Activated T-helper 1 cell treated with Interleukin-2 at 50 U/mL for 16 hours (primary cell): ENCODE results near the gene ARL13A.
"Not testable (repeated sequence)": the region's sequence is repeated elsewhere in the genome, so short reads cannot be mapped to it uniquely, and the experiment has no call there.

Experiments
- DNase-seq: peaks from one replicate; pipeline ENCODE4 v3.0.0-alpha.2; 2020; ENCODE audit warnings: low read depth

ARL13A gene

DNA sequence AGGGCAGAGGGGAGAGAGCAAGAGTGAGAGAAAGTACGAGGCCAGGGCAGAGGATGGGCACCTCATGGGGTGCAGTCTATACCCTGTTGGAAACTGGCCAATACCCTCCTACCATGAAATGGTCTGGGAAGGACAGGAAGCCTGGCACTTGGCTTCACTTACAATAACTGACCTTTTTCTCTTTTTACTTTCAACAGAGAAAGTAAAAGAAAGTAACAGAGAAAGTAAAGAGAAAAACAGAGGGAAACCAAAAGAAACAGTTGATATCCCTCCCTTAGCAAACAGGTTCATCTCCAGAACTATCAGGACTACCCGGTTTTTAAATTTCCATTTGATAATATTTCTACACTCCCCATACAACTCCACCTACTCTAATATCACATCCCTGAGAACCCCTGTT lies 20.6 kb downstream of the ARL13A start:
- DNase-seq = no peak

DNA sequence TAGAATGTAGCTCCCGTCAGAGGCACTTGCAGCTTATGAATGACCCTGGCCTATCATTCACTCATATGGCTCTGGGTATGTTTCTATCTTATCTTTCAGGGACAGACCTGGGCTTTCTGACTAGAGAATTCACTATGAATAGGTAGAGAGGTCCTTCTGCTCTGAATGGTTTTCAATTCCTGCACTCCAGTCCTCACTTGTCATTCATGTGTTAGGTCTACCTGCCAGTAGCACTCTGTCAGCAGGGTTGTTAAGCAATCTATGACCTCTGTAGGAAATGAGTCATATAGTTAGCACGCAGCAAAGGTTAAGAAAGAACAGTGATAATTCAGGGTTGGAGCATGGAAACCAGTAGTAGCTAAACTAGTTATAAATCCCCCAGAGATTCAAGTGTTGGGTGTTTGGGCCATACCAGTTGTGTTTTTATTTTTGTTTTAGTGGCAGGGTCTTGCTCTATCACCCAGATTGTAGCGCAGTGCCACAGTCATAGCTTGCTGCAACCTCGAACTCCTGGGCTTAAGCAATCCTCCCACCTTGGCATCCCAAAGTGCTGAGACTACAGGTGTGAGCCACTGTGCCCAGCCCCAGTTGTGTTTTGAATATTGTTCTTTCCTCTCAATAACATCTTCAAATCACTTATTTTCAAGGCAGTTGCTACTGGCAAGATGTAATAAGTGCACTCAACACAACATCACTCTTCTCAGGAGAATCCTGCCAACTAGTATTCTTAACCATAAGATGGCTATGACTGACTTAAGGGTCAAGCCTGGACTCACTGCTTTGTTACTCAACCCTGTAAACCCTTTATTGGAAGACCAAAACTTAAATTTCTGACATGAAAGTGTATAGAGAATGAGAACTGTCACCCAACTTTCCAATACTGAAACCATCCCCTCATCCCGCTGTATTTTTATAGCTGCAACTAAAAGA lies 25.1 kb downstream of the ARL13A start:
- no peak for DNase-seq

DNA sequence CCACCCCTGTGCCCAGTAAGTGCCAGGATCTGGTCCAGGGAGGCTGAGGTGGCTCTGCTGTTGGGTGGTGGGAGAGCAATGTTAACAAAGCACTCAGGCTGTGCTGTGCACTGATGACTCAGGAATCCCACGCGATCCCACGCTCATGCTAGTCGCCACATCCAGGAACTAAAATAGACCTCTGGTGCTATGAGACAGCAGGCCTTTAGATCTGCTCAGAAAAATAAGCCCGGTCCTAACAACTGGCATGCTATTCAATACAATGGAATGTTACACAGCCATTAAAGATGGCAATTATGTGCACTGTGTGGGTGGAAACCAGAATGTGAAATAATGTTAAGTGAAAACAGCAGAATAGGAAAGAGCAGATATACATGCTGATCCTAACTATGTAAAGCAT lies 26.0 kb downstream of the ARL13A start:
- DNase-seq = no peak

DNA sequence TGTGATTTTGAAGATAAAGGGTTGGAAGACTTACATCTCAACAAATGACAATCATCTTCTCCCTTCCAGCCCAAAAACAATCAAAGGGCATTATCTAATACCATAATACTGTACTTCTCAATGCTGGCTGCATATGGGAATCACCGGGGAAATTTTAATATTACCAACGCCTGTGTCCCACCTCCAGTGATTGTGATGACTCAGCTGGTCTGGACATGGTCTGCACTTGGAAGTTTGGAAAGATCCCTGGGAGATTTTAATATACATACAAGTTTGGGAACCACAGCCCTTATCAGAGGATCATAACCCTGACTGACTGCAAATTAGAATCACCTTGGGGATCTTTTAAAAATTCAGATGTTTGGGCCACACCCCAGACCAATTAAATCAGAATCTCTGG lies 29.9 kb downstream of the ARL13A start:
- no peak for DNase-seq

DNA sequence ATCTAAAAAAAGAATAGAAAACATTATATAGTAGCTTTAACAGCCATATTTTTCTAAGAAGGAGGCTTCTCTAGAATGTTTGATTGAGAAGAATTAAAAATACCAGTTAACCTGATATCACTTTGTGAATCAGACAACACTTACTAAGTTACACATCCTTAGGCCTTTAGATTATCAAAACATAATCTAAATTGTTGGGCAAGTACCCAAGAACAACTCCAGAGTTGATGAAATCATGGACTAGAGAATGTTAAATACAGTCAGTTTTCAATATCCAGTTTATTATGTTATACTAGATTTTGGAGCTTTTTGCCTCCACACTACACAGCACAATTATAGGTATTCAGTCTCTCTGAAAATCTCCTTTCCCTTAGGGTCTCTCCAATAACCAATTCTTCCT lies 39.6 kb downstream of the ARL13A start:
- no peak for DNase-seq

DNA sequence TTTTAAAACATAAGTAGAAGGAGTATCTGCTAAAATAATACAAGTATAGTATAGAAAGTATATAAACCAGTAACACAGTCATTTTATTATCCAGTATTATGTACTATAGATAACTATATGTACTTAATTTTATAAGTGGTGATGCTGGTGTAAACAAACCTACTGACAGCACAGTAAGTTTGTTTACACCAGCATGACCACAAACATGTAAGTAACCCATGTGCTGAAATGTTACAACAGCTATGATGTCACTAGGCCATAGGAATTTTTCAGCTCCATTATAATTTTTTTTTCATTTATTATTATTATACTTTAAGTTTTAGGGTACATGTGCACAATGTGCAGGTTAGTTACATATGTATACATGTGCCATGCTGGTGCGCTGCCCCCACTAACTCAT lies 42.5 kb downstream of the ARL13A start:
- DNase-seq = not testable (repeated sequence)

DNA sequence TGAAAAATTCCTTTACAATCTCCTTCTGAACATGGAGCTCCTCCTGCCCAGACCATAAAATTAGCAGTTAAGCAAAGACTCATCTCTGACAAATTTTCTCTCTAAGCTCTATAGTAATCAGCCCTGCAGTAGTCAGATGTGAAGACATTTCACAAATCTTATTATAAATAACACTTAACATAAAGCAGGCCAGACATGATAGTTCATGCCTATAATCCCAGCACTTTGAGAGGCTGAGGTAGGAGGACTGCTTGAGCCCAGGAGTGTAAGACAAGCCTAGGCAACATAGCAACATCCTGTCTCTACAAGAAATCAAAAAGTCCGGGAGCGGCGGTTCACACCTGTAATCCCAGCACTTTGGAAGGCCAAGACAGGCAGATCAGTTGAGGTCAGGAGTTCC lies 52.5 kb downstream of the ARL13A start:
- DNase-seq = no peak

DNA sequence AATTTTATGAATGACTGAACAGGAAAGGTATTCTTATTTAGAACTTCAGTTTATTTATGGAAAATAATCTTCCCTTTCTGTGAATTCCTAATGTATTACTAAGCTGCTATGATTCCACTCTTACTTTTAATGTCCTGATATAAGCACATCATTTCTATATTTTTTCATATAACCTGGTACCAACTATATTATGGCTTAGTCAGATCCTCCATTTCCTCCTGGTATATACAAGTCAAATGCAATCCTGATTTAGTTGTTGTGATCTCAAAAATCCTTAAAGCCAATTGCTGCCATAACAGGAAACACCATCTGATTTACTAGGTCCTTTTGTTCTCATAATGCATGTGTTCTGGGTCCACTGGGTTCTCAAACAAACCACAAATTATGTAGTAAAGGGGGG lies 55.6 kb downstream of the ARL13A start:
- DNase-seq = no peak

DNA sequence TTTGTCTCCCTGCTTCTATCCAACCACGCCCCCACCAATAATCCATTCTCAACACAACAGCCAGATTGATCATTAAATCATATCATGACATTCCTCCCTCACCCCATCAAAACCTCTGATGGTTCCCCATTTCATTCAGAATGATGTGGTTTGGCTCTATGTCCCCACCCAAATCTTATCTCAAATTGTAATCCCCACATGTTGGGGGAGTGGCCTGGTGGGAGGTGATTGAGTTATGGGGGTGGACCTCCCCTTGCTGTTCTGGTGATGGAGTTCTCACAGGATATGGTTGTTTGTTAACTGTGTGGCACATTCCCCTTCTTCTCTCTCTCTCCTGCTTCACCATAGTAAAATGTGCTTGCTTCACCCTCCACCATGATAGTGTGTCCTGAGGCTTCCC lies 59.1 kb downstream of the ARL13A start:
- no peak for DNase-seq

DNA sequence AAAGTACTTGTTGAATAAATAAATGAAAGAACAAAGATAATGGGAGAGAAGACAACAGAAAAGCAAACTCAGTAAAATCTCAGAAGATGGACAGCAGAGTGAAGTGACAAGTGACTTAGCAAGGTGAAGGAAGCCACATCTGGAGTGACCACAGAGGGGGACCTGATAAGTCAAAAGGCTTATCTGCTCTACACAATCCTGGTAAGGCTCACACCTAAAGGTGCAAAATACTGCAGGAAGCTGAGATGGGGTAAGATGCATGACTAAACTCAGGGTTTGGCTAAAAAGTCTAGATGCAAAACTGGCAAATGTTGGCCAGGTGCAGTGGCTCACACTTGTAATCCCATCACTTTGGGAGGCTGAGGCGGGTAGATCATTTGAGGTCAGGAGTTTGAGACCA lies 60.2 kb downstream of the ARL13A start:
- DNase-seq = no peak

DNA sequence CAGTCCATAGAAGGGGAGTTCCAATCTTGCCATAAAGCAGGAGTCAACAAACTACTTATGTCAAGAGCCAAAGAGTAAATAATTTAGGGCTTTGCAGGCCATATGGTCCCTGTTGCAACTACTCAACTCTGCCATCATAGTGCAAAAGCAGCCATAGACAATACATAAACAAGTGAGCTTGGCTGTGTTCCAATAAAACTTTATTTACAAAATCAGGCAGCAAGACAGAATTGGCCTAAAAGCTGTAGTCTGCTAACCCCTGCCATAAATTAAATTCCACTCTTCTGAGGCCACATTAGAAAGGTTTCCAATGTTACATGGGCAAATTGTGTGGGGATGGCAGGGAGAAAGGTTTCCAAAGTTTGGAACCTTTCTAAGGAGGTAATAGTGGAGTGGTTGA lies 67.7 kb downstream of the ARL13A start:
- no peak for DNase-seq

DNA sequence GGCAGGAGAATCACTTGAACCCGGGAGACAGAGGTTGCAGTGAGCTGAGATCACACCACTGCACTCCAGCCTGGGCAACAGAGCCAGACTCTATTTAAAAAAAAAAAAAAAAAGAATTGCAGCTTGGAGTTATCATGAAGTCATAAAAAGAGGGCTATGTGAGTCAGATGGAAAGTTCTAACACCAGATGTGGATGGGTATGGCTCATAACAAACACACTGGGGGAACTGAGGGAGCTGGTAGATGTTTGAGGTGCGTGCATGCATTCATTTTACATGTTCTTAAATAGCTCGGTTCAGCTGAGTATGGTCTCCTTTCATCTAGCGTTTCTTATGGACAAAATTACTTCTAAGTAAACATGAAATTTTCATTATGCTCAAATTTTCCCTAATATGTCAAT lies 70.7 kb downstream of the ARL13A start:
- no peak for DNase-seq
